ENCODE results near the gene PTTG1. TPM values are rescaled to one million over a fixed set of nuclear protein-coding genes. Genes with fewer than 3 reads are reported as not detected.
A peak's percentile ranks its signal among the peaks of the same experiment; 100 is the strongest.
"Not testable (repeated sequence)": the region's sequence is repeated elsewhere in the genome, so short reads cannot be mapped to it uniquely, and the experiment has no call there.

The PTTG1 gene
- total and polyA plus RNA-seq, 8 donors, result 2.3 to 104 (median 23.9) TPM; not detected in 1

- Histone ChIP-seq H3K27ac (no peak overlapping the region), H3K27me3 (no peaks in the 10 kb centered on the region), H3K9me3 (no peaks in the 10 kb centered on the region), H3K4me1 (peaks cover 0 to 15% (median 15%) of the 10 kb centered on the region in 4 donors), H3K4me3 (no peak overlapping the region), H3K36me3 (no peaks in the 10 kb centered on the region)
- WGBS, 5 donors, result 85 to 93% (median 92%) methylated on average over 4 of the region's 4 CpGs
- intact Hi-C loops (cut with DNase I; ENCODE audit: low total_unique reads), result no loop called here
- TF ChIP-seq EP300 (IDR thresholded peaks at IDR 0.05), result no peak
- TF ChIP-seq POLR2A (IDR thresholded peaks at IDR 0.05), result no peak
- TF ChIP-seq, protein P1, sequence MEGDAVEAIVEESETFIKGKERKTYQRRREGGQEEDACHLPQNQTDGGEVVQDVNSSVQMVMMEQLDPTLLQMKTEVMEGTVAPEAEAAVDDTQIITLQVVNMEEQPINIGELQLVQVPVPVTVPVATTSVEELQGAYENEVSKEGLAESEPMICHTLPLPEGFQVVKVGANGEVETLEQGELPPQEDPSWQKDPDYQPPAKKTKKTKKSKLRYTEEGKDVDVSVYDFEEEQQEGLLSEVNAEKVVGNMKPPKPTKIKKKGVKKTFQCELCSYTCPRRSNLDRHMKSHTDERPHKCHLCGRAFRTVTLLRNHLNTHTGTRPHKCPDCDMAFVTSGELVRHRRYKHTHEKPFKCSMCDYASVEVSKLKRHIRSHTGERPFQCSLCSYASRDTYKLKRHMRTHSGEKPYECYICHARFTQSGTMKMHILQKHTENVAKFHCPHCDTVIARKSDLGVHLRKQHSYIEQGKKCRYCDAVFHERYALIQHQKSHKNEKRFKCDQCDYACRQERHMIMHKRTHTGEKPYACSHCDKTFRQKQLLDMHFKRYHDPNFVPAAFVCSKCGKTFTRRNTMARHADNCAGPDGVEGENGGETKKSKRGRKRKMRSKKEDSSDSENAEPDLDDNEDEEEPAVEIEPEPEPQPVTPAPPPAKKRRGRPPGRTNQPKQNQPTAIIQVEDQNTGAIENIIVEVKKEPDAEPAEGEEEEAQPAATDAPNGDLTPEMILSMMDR (IDR thresholded peaks at IDR 0.05), result no peak
- no peak for TF ChIP-seq POLR2AphosphoS5 (IDR thresholded peaks at IDR 0.05)
- DNase-seq, result no peak
Measured at GRCh38 chr5:160436017-160436416, 14.4 kb downstream of the PTTG1 start.

- H3K4me1 ChIP-seq, result peaks cover 0 to 15% (median 15%) of the 10 kb centered on the region in 4 donors
- H3K36me3 ChIP-seq; H3K27me3 ChIP-seq; H3K4me3 ChIP-seq; H3K9me3 ChIP-seq; intact Hi-C loops (cut with DNase I; ENCODE audit: low total_unique reads); DNase-seq; H3K27ac ChIP-seq: not testable (repeated sequence)
- WGBS, 5 donors, result 36 to 60% (median 43%) methylated on average over 6 of the region's 6 CpGs
Measured at GRCh38 chr5:160436661-160437060, 15.0 kb downstream of the PTTG1 start.

GRCh38 chr5:160437271-160437670 lies 15.6 kb downstream of the PTTG1 start:
- intact Hi-C loops (cut with DNase I; ENCODE audit: low total_unique reads), result no loop called here
- TF ChIP-seq POLR2A (IDR thresholded peaks at IDR 0.05), result no peak
- TF ChIP-seq, protein P1 (IDR thresholded peaks at IDR 0.05), result no peak
- no peak for TF ChIP-seq POLR2AphosphoS5 (IDR thresholded peaks at IDR 0.05)
- no peak for TF ChIP-seq EP300 (IDR thresholded peaks at IDR 0.05)
- H3K9me3 ChIP-seq, result no peaks in the 10 kb centered on the region
- H3K27ac ChIP-seq, result no peak overlapping the region
- no peak for DNase-seq
- no peak overlapping the region for H3K4me3 ChIP-seq
- H3K36me3 ChIP-seq, result no peaks in the 10 kb centered on the region
- H3K4me1 ChIP-seq, result peaks cover 0 to 15% (median 15%) of the 10 kb centered on the region in 4 donors
- H3K27me3 ChIP-seq, result no peaks in the 10 kb centered on the region

DNA sequence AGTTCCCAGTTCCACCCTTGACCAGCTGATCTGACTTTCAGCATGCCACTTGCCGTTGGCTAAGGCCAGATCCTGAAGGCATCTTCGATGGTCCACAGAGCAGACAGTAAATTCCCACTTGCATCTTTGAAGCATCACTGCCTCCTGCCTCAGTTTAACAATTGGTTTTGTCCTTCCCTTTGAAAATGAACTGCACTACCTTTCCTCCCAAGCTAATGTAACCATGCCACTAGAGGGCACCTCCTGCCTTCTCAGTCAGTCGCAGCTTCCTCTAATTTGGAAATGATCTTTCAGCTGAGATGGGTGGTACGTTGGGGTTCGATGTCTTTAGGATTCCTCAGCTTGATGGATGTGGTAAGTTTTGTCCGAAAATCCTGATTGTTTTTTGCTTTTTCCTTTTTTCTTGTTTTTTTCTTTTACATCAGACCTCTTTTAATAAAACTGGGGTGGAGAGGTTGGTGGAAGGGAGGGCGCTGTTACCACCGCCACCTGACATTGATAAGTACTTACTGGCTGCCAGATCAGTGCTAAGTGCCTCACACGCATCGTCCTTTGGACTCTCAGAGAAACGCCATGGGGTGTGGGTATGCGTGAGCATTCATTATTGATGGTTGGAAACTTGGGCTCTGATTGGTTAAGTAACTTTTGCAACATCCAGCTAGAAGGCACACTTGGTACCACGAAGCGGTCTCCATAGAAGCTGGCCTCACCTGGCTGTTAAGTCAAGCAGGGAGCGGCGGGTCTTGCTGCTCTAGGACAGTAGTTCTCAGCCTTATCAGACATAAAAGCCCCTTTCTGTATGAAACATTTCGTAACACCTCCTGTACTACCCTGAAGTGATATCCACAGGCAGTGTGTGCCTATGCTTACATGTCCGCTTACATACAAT lies 16.9 kb downstream of the PTTG1 start:
- intact Hi-C loops (cut with DNase I; ENCODE audit: low total_unique reads), result no loop called here
- peak; percentile 52 to 84 for DNase-seq
- TF ChIP-seq, protein P1 (IDR thresholded peaks at IDR 0.05), result peak in 5 of 7 experiments; percentile 34 to 63 (median 38)
- TF ChIP-seq POLR2AphosphoS5 (IDR thresholded peaks at IDR 0.05) (peak in 1 of 3 donors; percentile 1), POLR2A (IDR thresholded peaks at IDR 0.05) (no peak), EP300 (IDR thresholded peaks at IDR 0.05) (no peak)
- Histone ChIP-seq H3K4me1 (peaks cover 0 to 15% (median 14%) of the 10 kb centered on the region in 4 donors), H3K27ac (peak overlapping the region; percentile 18 to 68 (median 51)), H3K27me3 (no peaks in the 10 kb centered on the region), H3K4me3 (peak overlapping the region; percentile 41 to 49 (median 44)), H3K9me3 (no peaks in the 10 kb centered on the region), H3K36me3 (no peaks in the 10 kb centered on the region)
- WGBS, 5 donors, result 0 to 2% (median 2%) methylated on average over 18 of the region's 18 CpGs

- peak overlapping the region; percentile 18 to 68 (median 51) for H3K27ac ChIP-seq
- no peaks in the 10 kb centered on the region for H3K27me3 ChIP-seq
- peak; percentile 90 to 94 for DNase-seq
- H3K36me3 ChIP-seq, result no peaks in the 10 kb centered on the region
- peaks cover 0 to 15% (median 9%) of the 10 kb centered on the region in 4 donors for H3K4me1 ChIP-seq
- 0 to 1% (median 0%) methylated on average over 10 to 11 of the region's 11 CpGs for WGBS, 5 donors
- TF ChIP-seq POLR2A (IDR thresholded peaks at IDR 0.05), result no peak
- no peak for TF ChIP-seq EP300 (IDR thresholded peaks at IDR 0.05)
- TF ChIP-seq, protein P1 (IDR thresholded peaks at IDR 0.05), result peak in 5 of 7 experiments; percentile 73 to 98 (median 88)
- no peak for TF ChIP-seq POLR2AphosphoS5 (IDR thresholded peaks at IDR 0.05)
- H3K9me3 ChIP-seq, result no peaks in the 10 kb centered on the region
- peak overlapping the region; percentile 41 to 49 (median 44) for H3K4me3 ChIP-seq
- intact Hi-C loops (cut with DNase I; ENCODE audit: low total_unique reads), result no loop called here
Measured at GRCh38 chr5:160439205-160439600, 17.5 kb downstream of the PTTG1 start.
